Neural crest cell (in vitro differentiated cells): ENCODE results near the gene ANKRD13D. TPM values are rescaled to one million over a fixed set of nuclear protein-coding genes. Genes with fewer than 3 reads are reported as not detected.
"Not testable (repeated sequence)": the region's sequence is repeated elsewhere in the genome, so short reads cannot be mapped to it uniquely, and the experiment has no call there.

Source experiments
- DNase-seq: peaks from one replicate; pipeline ENCODE4 v3.0.0; 2021; ENCODE audit warnings: low read depth, mixed read lengths, low spot score
- H3K27ac Mint-ChIP-seq: one replicate; pipeline ENCODE4 v1.8.0; 2021; ENCODE audit warnings: mild to moderate bottlenecking, mixed read lengths; ENCODE audit not compliant: unreplicated experiment
- H3K27me3 Mint-ChIP-seq: 2 replicates; pipeline ENCODE4 v1.8.0; 2021; ENCODE audit warnings: low read depth, mild to moderate bottlenecking, mixed read lengths
- H3K36me3 Mint-ChIP-seq: 2 replicates; pipeline ENCODE4 v1.8.0; 2021; ENCODE audit warnings: low read depth, mild to moderate bottlenecking, mixed read lengths
- H3K4me1 Mint-ChIP-seq: 2 replicates; pipeline ENCODE4 v1.8.0; 2021; ENCODE audit warnings: mixed read lengths
- H3K4me3 Mint-ChIP-seq: one replicate; pipeline ENCODE4 v1.8.0; 2021; ENCODE audit warnings: mild to moderate bottlenecking, mixed read lengths
- H3K9me3 Mint-ChIP-seq: 2 replicates; pipeline ENCODE4 v1.8.0; 2021; ENCODE audit warnings: mixed read lengths
- total RNA-seq: library from RNA; stranded (reverse); gene quantifications from 2 replicates; pipeline ENCODE4 v1.2.1, GENCODE V29; 2021
- TF ChIP-seq, protein P1 (sequence below): fragments of 200-600 bp; sonication (generic); conservative IDR thresholded peaks from 2 replicates; pipeline ENCODE4 v1.5.0; 2021; ENCODE audit warnings: antibody characterized with exemption, mild to moderate bottlenecking

ANKRD13D gene
- total RNA-seq, 1 donor from 2014 or later: 71.8 TPM

GRCh38 chr11:67256477-67257135 lies 32.5 kb upstream of the ANKRD13D start:
- Mint-ChIP-seq H3K9me3 (no peaks in the 10 kb centered on the region), H3K4me3 (peak overlapping the region; percentile 18), H3K36me3 (peaks cover 16% of the 10 kb centered on the region), H3K27me3 (no peaks in the 10 kb centered on the region), H3K27ac (no peak overlapping the region), H3K4me1 (peaks cover 8% of the 10 kb centered on the region)
- TF ChIP-seq, protein P1, sequence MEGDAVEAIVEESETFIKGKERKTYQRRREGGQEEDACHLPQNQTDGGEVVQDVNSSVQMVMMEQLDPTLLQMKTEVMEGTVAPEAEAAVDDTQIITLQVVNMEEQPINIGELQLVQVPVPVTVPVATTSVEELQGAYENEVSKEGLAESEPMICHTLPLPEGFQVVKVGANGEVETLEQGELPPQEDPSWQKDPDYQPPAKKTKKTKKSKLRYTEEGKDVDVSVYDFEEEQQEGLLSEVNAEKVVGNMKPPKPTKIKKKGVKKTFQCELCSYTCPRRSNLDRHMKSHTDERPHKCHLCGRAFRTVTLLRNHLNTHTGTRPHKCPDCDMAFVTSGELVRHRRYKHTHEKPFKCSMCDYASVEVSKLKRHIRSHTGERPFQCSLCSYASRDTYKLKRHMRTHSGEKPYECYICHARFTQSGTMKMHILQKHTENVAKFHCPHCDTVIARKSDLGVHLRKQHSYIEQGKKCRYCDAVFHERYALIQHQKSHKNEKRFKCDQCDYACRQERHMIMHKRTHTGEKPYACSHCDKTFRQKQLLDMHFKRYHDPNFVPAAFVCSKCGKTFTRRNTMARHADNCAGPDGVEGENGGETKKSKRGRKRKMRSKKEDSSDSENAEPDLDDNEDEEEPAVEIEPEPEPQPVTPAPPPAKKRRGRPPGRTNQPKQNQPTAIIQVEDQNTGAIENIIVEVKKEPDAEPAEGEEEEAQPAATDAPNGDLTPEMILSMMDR: no peak
- no peak for DNase-seq

DNA sequence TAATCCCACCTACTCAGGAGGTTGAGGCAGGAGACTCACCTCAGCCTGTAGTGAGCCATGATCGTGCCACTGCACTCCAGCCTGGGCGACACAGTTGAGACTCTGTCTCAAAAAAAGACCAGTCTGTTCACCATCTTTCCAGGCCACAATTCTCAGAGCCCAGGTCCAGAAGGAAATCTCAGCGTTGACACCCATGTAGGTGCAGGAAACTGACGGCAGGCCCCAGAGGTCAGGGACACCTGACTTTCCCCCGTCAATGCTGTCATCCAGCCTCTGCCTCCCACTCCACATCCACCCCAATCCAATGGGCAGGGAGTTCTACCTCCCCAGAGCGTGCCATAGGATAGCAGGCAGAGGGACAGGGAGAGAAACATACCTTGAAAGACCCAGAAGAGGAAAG lies 28.7 kb upstream of the ANKRD13D start:
- no peak for DNase-seq
- TF ChIP-seq, protein P1: no peak
- Mint-ChIP-seq H3K27me3 (peaks cover 3% of the 10 kb centered on the region), H3K4me3 (peak overlapping the region; percentile 55), H3K9me3 (no peaks in the 10 kb centered on the region), H3K36me3 (peaks cover 8% of the 10 kb centered on the region), H3K27ac (no peak overlapping the region), H3K4me1 (peaks cover 23% of the 10 kb centered on the region)

GRCh38 chr11:67260885-67261639 lies 28.0 kb upstream of the ANKRD13D start:
- not testable (repeated sequence) for H3K27ac Mint-ChIP-seq, H3K36me3 Mint-ChIP-seq, H3K27me3 Mint-ChIP-seq, H3K9me3 Mint-ChIP-seq
- Mint-ChIP-seq H3K4me3 (peak overlapping the region; percentile 85), H3K4me1 (peaks cover 28% of the 10 kb centered on the region)
- DNase-seq: peak; percentile 61

DNA sequence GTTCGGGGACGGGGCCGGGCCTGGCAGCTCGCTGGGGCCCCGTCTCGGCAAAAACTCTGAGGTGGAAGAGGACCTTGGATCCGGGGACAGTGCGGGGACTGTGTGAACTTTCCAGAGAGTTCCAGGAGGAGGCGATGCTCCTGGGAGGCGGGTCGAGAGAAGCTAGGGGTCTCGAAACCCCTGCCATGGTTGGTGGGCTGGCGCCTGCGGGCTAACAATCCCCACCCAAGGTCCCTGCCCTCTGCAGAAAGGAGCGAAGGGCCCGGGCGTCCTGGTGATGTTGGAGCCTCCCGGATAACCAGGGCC lies 27.5 kb upstream of the ANKRD13D start:
- H3K27ac Mint-ChIP-seq: no peak overlapping the region
- H3K4me1 Mint-ChIP-seq: peaks cover 28% of the 10 kb centered on the region
- H3K36me3 Mint-ChIP-seq: peaks cover 4% of the 10 kb centered on the region
- TF ChIP-seq, protein P1: peak; percentile 27
- H3K27me3 Mint-ChIP-seq: peaks cover 3% of the 10 kb centered on the region
- DNase-seq: no peak
- H3K4me3 Mint-ChIP-seq: peak overlapping the region; percentile 62
- no peaks in the 10 kb centered on the region for H3K9me3 Mint-ChIP-seq

GRCh38 chr11:67261946-67262681 lies 27.0 kb upstream of the ANKRD13D start:
- DNase-seq: no peak
- no peaks in the 10 kb centered on the region for H3K9me3 Mint-ChIP-seq
- H3K27ac Mint-ChIP-seq: no peak overlapping the region
- peaks cover 28% of the 10 kb centered on the region for H3K4me1 Mint-ChIP-seq
- peaks cover 3% of the 10 kb centered on the region for H3K27me3 Mint-ChIP-seq
- H3K4me3 Mint-ChIP-seq: peak overlapping the region; percentile 76
- peaks cover 4% of the 10 kb centered on the region for H3K36me3 Mint-ChIP-seq
- TF ChIP-seq, protein P1: no peak
